Upper lobe of left lung (tissue), 4 donors: ENCODE measurements around the gene MEIOB.
A peak's percentile ranks its signal among the peaks of the same experiment; 100 is the strongest.

ENCODE experiments used
- EP300 ChIP-seq, 4 donors: sonication (generic); formaldehyde crosslinking; IDR thresholded peaks; one replicate each; pipeline ENCODE4 v1.5.1; 2017; ENCODE audit warnings: antibody characterized with exemption in 4 of 4, control low read depth in 2 of 4
- POLR2A ChIP-seq, 4 donors: fragments of 450-650 bp; IDR thresholded peaks; one replicate each; pipeline ENCODE4 v1.5.1; 2016 to 2017; ENCODE audit warnings: antibody characterized with exemption in 4 of 4, mild to moderate bottlenecking in 2 of 4
- POLR2AphosphoS5 ChIP-seq, 2 donors: sonication (generic); formaldehyde crosslinking; IDR thresholded peaks; one replicate each; pipeline ENCODE4 v1.5.1; 2017; ENCODE audit warnings: antibody characterized with exemption in 2 of 2
- TF ChIP-seq, protein P1 (sequence below), 6 experiments: fragments of 450-650 bp in 4 of 6; fragments of 200-600 bp in 2 of 6; sonication (generic) in 2 of 6; IDR thresholded peaks; one replicate each; pipeline ENCODE4 v1.5.1; 2016 to 2019; ENCODE audit warnings: antibody characterized with exemption in 6 of 6

DNA sequence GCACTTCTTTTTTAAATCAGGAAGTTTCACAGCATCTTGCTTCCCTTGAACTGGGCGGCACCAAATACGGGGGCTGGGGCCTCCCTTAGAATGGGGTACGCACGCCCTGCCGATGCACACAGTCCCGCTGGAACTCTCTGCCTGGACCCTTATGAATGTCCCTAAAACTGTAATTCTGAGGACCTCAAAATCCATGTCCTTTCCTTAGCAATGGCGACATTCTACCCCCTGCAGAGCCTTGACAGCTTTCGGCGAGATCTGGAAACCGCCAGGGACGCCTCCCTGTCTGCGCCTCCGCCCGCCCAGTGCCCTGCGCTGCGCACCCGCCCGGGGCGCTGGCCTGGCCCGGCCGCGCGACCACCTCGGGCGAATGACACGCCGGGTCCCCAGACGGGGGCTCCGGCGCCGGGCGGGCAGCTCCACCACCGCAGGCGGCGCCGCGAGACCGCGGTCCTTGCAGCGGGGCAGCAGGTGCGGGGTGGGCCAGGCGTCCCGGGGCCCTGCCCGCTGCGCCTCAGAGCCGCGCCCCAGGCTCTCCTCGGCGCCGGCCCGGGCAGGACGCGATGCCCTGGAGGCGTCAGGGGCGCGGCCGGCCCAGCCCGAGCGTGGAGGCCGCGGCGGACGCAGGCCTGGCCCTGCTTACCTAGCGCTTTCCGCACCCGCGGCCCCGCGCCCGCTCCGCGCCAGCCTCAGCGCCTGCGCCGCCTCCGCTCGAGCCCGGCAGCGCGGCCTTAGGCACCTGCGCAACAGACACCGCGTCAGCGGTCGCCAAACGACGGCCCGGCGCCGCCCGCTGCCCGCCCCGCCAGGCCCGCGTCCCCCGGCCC is 45.9 kb downstream of the MEIOB start:
- TF ChIP-seq, protein P1, sequence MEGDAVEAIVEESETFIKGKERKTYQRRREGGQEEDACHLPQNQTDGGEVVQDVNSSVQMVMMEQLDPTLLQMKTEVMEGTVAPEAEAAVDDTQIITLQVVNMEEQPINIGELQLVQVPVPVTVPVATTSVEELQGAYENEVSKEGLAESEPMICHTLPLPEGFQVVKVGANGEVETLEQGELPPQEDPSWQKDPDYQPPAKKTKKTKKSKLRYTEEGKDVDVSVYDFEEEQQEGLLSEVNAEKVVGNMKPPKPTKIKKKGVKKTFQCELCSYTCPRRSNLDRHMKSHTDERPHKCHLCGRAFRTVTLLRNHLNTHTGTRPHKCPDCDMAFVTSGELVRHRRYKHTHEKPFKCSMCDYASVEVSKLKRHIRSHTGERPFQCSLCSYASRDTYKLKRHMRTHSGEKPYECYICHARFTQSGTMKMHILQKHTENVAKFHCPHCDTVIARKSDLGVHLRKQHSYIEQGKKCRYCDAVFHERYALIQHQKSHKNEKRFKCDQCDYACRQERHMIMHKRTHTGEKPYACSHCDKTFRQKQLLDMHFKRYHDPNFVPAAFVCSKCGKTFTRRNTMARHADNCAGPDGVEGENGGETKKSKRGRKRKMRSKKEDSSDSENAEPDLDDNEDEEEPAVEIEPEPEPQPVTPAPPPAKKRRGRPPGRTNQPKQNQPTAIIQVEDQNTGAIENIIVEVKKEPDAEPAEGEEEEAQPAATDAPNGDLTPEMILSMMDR (IDR thresholded peaks at IDR 0.05) = peak; percentile 10 to 64 (median 28)
- TF ChIP-seq POLR2AphosphoS5 (IDR thresholded peaks at IDR 0.05) (no peak), POLR2A (IDR thresholded peaks at IDR 0.05) (no peak), EP300 (IDR thresholded peaks at IDR 0.05) (no peak)
